Adipocyte (in vitro differentiated cells): Measurements from ENCODE around the gene SNX19.

Experiments
- DNase-seq: peaks from one replicate; pipeline ENCODE4 v3.0.0-alpha.2; 2015; ENCODE audit warnings: low read depth
- H3K27me3 ChIP-seq: replicated peaks from 2 replicates; pipeline ENCODE4 v1.7.0; 2013; ENCODE audit warnings: mild to moderate bottlenecking, low read length, moderate library complexity; ENCODE audit not compliant: control insufficient read depth, insufficient read depth
- H3K36me3 ChIP-seq: 2 replicates; pipeline ENCODE4 v1.7.0; 2013; ENCODE audit warnings: low read length, mild to moderate bottlenecking, moderate library complexity; ENCODE audit not compliant: control insufficient read depth, insufficient read depth, severe bottlenecking
- H3K4me1 ChIP-seq: 2 replicates; pipeline ENCODE4 v1.7.0; 2013; ENCODE audit warnings: mild to moderate bottlenecking, low read length, moderate library complexity; ENCODE audit not compliant: control insufficient read depth, insufficient read depth
- H3K4me3 ChIP-seq: 2 replicates; pipeline ENCODE4 v1.7.0; 2013; ENCODE audit warnings: mild to moderate bottlenecking, low read length, moderate library complexity
- H3K9ac ChIP-seq: 2 replicates; pipeline ENCODE4 v1.7.0; 2013; ENCODE audit warnings: mild to moderate bottlenecking, low read length, moderate library complexity
- H3K9me3 ChIP-seq: 2 replicates; pipeline ENCODE4 v1.7.0; 2013; ENCODE audit warnings: mild to moderate bottlenecking, low read length, moderate library complexity; ENCODE audit not compliant: control insufficient read depth

The SNX19 gene

GRCh38 chr11:130918081-130918480 is 1.8 kb upstream of the SNX19 start:
- Histone ChIP-seq H3K27me3 (no peaks in the 10 kb centered on the region), H3K4me1 (peaks cover 27% of the 10 kb centered on the region), H3K9me3 (no peaks in the 10 kb centered on the region), H3K4me3 (no peak overlapping the region), H3K36me3 (peaks cover 19% of the 10 kb centered on the region), H3K9ac (no peak overlapping the region)
- DNase-seq, result no peak

- peaks cover 33% of the 10 kb centered on the region for H3K4me1 ChIP-seq
- H3K36me3 ChIP-seq, result peaks cover 31% of the 10 kb centered on the region
- no peak for DNase-seq
- no peaks in the 10 kb centered on the region for H3K9me3 ChIP-seq
- peak overlapping the region; percentile 97 for H3K4me3 ChIP-seq
- no peaks in the 10 kb centered on the region for H3K27me3 ChIP-seq
- H3K9ac ChIP-seq, result peak overlapping the region; percentile 97
Observed at GRCh38 chr11:130916910-130917309, 631 bp upstream of the SNX19 start.

GRCh38 chr11:130915603-130916237 is 559 bp downstream of the SNX19 start:
- Histone ChIP-seq H3K27me3 (no peaks in the 10 kb centered on the region), H3K9me3 (no peaks in the 10 kb centered on the region), H3K36me3 (peaks cover 37% of the 10 kb centered on the region), H3K9ac (peak overlapping the region; percentile 97), H3K4me3 (peak overlapping the region; percentile 97), H3K4me1 (peaks cover 33% of the 10 kb centered on the region)
- DNase-seq, result no peak

GRCh38 chr11:130913268-130913667 is 3.0 kb downstream of the SNX19 start:
- Histone ChIP-seq H3K4me3 (peak overlapping the region; percentile 24), H3K4me1 (peaks cover 51% of the 10 kb centered on the region), H3K27me3 (no peaks in the 10 kb centered on the region), H3K9me3 (no peaks in the 10 kb centered on the region), H3K36me3 (peaks cover 45% of the 10 kb centered on the region), H3K9ac (no peak overlapping the region)
- DNase-seq, result no peak

GRCh38 chr11:130912552-130912951 is 3.7 kb downstream of the SNX19 start:
- Histone ChIP-seq H3K27me3 (no peaks in the 10 kb centered on the region), H3K36me3 (peaks cover 52% of the 10 kb centered on the region), H3K9ac (no peak overlapping the region), H3K4me1 (peaks cover 55% of the 10 kb centered on the region), H3K4me3 (no peak overlapping the region), H3K9me3 (no peaks in the 10 kb centered on the region)
- DNase-seq, result no peak

GRCh38 chr11:130911306-130911705 is 5.0 kb downstream of the SNX19 start:
- H3K36me3 ChIP-seq, result peaks cover 64% of the 10 kb centered on the region
- H3K4me3 ChIP-seq, result no peak overlapping the region
- no peaks in the 10 kb centered on the region for H3K9me3 ChIP-seq
- no peak for DNase-seq
- H3K4me1 ChIP-seq, result peaks cover 58% of the 10 kb centered on the region
- no peaks in the 10 kb centered on the region for H3K27me3 ChIP-seq
- H3K9ac ChIP-seq, result no peak overlapping the region

GRCh38 chr11:130909650-130910049 is 6.6 kb downstream of the SNX19 start:
- peak; percentile 19 for DNase-seq
- Histone ChIP-seq H3K9ac (no peak overlapping the region), H3K4me3 (peak overlapping the region; percentile 38), H3K36me3 (peaks cover 78% of the 10 kb centered on the region), H3K9me3 (no peaks in the 10 kb centered on the region), H3K4me1 (peaks cover 47% of the 10 kb centered on the region), H3K27me3 (no peaks in the 10 kb centered on the region)

- peaks cover 41% of the 10 kb centered on the region for H3K4me1 ChIP-seq
- no peak overlapping the region for H3K4me3 ChIP-seq
- no peaks in the 10 kb centered on the region for H3K27me3 ChIP-seq
- no peak overlapping the region for H3K9ac ChIP-seq
- H3K9me3 ChIP-seq, result no peaks in the 10 kb centered on the region
- H3K36me3 ChIP-seq, result peaks cover 78% of the 10 kb centered on the region
- peak; percentile 81 for DNase-seq
Observed at GRCh38 chr11:130908770-130909625, 7.3 kb downstream of the SNX19 start.

GRCh38 chr11:130908061-130908460 is 8.2 kb downstream of the SNX19 start:
- no peak overlapping the region for H3K4me3 ChIP-seq
- no peak overlapping the region for H3K9ac ChIP-seq
- H3K36me3 ChIP-seq, result peaks cover 78% of the 10 kb centered on the region
- H3K9me3 ChIP-seq, result peaks cover 3% of the 10 kb centered on the region
- no peaks in the 10 kb centered on the region for H3K27me3 ChIP-seq
- DNase-seq, result no peak
- H3K4me1 ChIP-seq, result peaks cover 32% of the 10 kb centered on the region

- no peak for DNase-seq
- H3K36me3 ChIP-seq, result peaks cover 78% of the 10 kb centered on the region
- no peak overlapping the region for H3K4me3 ChIP-seq
- H3K9ac ChIP-seq, result no peak overlapping the region
- no peaks in the 10 kb centered on the region for H3K27me3 ChIP-seq
- H3K9me3 ChIP-seq, result peaks cover 3% of the 10 kb centered on the region
- peaks cover 27% of the 10 kb centered on the region for H3K4me1 ChIP-seq
Observed at GRCh38 chr11:130907229-130907628, 9.1 kb downstream of the SNX19 start.

GRCh38 chr11:130906616-130907015 is 9.7 kb downstream of the SNX19 start:
- Histone ChIP-seq H3K27me3 (no peaks in the 10 kb centered on the region), H3K9ac (no peak overlapping the region), H3K4me1 (peaks cover 25% of the 10 kb centered on the region), H3K9me3 (peaks cover 3% of the 10 kb centered on the region), H3K36me3 (peaks cover 78% of the 10 kb centered on the region), H3K4me3 (no peak overlapping the region)
- no peak for DNase-seq
